Cardiac fibroblast (primary cell): Measurements from ENCODE around the gene YJU2.

Experiments used
- DNase-seq, 2 donors: peaks; one replicate each; pipeline versions ENCODE4 v3.0.0 to v3.0.0-alpha.2; 2010; ENCODE audit warnings: low read depth in 2 of 2
- H3K4me3 ChIP-seq, 2 donors: replicated peaks in 1 of 2; 1 replicate in 1 of 2; 2 replicates in 1 of 2; pipeline ENCODE4 v1.5.1; 2011; ENCODE audit warnings: low read depth in 2 of 2, low read length in 2 of 2, mild to moderate bottlenecking in 2 of 2, moderate library complexity in 1 of 2
- TF ChIP-seq, protein P1 (sequence below): IDR thresholded peaks from one replicate; pipeline ENCODE4 v1.5.1; 2011; ENCODE audit warnings: low read depth, mild to moderate bottlenecking, low read length, inconsistent platforms

Gene YJU2

DNA sequence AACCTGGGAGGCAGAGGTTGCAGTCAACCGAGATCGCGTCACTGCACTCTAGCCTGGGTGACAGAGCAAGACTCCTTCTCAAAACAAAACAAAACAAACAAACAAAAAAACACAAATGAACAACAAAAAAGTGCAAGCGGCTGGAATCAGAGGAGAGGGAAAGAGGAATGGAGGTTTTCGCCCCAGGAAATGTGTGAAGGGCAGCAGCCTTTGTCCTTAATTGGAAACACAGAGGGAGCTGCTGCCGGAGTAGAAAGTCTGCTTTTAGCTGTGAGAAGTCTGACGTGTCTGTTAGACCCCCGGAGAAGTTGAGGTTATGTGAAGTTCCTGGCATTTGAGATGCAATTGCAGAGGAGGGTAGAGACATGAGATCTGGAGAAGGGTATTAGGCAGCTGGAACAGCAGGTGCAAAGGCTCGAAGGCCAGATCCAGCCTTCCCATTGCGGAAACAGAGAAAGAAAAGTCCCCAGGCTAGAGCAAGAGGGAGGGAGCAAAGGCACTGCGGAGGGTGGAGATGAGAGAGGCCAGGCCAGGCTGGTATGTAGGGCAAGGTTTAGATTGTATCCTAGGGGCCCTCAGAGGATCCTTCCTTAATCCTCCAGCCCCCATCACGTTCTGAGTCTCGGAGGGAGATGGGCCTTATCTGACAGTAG is 54.8 kb downstream of the YJU2 start:
- no peak overlapping the region for H3K4me3 ChIP-seq
- TF ChIP-seq, protein P1, sequence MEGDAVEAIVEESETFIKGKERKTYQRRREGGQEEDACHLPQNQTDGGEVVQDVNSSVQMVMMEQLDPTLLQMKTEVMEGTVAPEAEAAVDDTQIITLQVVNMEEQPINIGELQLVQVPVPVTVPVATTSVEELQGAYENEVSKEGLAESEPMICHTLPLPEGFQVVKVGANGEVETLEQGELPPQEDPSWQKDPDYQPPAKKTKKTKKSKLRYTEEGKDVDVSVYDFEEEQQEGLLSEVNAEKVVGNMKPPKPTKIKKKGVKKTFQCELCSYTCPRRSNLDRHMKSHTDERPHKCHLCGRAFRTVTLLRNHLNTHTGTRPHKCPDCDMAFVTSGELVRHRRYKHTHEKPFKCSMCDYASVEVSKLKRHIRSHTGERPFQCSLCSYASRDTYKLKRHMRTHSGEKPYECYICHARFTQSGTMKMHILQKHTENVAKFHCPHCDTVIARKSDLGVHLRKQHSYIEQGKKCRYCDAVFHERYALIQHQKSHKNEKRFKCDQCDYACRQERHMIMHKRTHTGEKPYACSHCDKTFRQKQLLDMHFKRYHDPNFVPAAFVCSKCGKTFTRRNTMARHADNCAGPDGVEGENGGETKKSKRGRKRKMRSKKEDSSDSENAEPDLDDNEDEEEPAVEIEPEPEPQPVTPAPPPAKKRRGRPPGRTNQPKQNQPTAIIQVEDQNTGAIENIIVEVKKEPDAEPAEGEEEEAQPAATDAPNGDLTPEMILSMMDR: no peak
- no peak for DNase-seq

DNA sequence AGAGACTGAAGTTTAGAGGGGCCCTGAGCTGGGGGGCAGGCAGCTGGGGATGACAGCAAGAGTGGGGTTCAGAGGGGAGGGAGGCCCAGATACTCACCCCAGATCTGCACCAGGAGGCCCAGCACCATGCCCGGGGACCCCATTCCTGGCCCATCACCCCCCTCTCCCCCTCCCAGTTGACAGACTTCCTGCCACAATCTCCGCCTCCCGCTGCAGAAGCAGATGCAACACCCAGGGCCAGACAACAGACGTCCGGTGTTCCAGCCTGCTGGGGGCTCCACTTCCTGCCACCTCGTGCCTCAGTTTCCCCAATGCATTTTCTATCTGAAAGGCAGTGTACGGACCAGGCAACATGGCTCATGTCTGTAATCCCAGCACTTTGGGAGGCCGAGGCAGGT is 55.4 kb downstream of the YJU2 start, which contains the start of gene TMIGD2:
Gene TMIGD2, minus strand, starts transcription at position 147 of the 398 bp plus-strand sequence. Its CDS starts 4 bp downstream, at position 143.
- DNase-seq: no peak
- no peak within 1 kb of the TSS for H3K4me3 ChIP-seq
- TF ChIP-seq, protein P1: no peak

DNA sequence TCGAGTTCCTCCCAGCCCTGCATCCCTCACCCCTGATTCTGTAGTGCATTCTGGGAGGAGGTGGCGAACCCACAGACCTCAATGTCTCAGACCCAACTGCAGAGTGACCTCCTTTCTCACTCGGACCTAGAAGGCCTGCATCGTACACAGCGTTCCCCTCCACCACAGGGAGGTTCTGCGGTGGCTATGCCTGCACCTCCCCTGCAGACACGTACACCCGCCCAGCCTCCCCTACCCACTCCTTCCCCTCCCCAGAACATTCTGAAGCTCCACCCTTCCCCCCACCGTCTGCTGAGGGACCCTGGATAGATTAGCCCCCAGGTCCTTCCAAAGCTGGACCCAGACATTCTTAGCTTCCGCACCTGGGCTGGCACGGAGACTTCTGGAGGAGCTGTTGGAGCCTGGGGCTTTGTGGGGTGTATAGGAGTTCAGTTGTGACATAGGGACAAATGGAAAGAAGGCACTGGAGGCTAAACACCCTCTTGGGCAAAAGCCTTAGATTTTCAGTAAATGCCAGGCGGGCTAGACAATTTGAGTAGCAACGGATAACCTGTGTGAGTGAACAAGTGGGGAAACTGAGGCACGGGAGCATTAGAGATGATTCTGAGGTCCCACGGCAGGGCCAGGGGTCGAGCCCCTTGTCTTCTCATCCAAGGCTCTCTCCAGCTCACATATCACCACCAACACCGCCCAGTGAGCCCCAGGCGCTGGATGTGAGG is 57.1 kb downstream of the YJU2 start:
- TF ChIP-seq, protein P1: no peak
- no peak for DNase-seq
- H3K4me3 ChIP-seq: no peak overlapping the region

DNA sequence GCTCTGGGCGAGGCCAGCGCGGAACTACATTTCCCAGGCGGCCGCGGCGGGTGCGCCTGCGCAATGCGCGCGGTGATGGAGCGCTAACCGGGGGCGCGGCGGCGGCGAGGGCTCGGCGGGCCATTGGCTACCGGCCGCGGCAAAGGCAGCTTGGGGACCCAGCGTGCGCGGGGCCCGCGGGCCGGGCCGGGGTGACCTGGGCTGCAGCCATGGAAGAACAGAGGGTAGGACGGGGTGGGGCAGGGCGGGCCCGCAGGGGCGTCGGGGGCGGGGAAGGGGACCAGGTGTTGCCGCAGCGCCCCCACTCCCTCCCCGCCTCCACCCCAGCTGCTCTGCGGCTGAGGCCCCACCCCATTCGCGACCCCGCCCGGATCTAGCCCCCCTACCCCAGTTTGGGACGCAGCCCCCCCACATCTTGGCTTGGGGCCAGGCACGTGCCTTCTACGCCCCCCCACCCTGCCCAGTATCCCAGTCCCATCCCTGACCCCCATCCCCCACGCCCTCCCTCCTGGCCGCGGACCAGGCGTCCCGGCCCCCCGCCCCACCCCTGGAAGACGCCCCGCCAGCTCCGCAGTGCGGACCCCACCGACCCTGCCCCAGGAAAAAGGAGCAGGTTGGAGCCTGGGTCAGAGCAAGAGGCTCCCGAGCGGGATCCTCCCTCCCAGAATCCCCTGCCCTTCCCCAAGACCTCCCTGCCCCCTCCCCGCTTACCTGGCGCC is 57.8 kb downstream of the YJU2 start, which contains the start of gene FSD1:
Gene FSD1, plus strand, starts transcription at position 61 of the 719 bp plus-strand sequence. Its CDS starts 149 bp downstream, at position 210.
- peak; percentile 47 to 60 for DNase-seq
- TF ChIP-seq, protein P1: no peak

DNA sequence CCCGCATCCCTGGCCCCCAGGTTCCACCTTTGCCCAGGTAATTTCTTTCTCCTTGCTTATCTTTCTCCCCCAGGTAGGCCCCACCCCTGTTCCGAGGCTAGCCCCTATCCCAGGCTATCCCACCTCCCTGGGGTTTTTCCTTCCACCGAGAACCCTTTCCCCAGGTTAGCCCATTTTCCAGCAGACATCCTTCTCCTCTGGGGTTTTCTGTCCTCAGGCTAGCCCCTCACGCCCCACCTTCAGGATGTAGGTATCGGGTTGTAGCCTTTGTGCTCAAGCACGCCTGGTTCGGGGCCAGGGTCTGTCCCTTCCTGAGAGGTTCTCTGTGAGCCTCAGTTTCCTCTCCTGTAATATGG is 58.4 kb downstream of the YJU2 start:
- H3K4me3 ChIP-seq: no peak overlapping the region
- TF ChIP-seq, protein P1: no peak
- DNase-seq: no peak

More for the DNA sequence above, 57.8 kb downstream of the YJU2 start, which contains the start of gene FSD1:
- peak within 1 kb of the TSS; percentile 28 to 42 for H3K4me3 ChIP-seq

DNA sequence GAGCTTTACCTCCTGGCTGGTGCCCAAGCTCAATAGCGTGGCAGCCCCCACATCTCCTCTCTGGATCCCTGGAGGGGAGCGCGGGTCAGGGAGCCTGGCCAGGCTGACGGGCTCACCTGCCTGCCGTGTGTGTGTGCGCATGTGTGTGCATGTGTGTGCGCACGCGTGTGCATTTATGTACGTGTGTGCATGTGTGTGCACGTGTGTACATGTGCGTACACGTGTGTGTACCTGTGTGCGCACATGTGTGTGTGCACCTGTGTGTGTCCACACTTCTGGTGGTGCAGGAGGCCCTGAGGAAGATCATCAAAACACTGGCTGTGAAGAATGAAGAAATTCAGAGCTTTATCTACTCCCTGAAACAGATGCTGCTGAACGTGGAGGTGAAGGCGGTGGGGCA is 58.8 kb downstream of the YJU2 start:
- TF ChIP-seq, protein P1: no peak
- H3K4me3 ChIP-seq: no peak overlapping the region
- DNase-seq: no peak
